Liver (tissue), 3 donors: Measurements from ENCODE around the gene EIF3L.
A peak's percentile ranks its signal among the peaks of the same experiment; 100 is the strongest.

Source experiments
- EGR1 ChIP-seq, 2 donors: IDR thresholded peaks; 2 replicates each; pipeline ENCODE4 v1.6.1; 2016 to 2018; ENCODE audit warnings: antibody characterized with exemption in 2 of 2, low read depth in 2 of 2
- JUND ChIP-seq, 2 donors: IDR thresholded peaks; 2 replicates each; pipeline ENCODE4 v1.6.1; 2016; ENCODE audit warnings: antibody characterized with exemption in 2 of 2
- NR2F2 ChIP-seq: IDR thresholded peaks from 2 replicates; pipeline ENCODE4 v1.6.1; 2016; ENCODE audit warnings: antibody characterized with exemption
- RAD21 ChIP-seq, 2 donors: IDR thresholded peaks; 2 replicates each; pipeline ENCODE4 v1.6.1; 2016; ENCODE audit warnings: antibody characterized with exemption in 2 of 2, mild to moderate bottlenecking in 2 of 2
- RXRA ChIP-seq, 2 donors: IDR thresholded peaks; 2 replicates each; pipeline ENCODE4 v1.6.1; 2017 to 2018; ENCODE audit warnings: antibody characterized with exemption in 2 of 2, mild to moderate bottlenecking in 1 of 2
- SP1 ChIP-seq: IDR thresholded peaks from 2 replicates; pipeline ENCODE4 v1.6.1; 2018; ENCODE audit warnings: antibody characterized with exemption, mild to moderate bottlenecking
- TAF1 ChIP-seq: conservative IDR thresholded peaks from 2 replicates; pipeline ENCODE4 v1.6.1; 2016; ENCODE audit warnings: antibody characterized with exemption, mild to moderate bottlenecking
- YY1 ChIP-seq: IDR thresholded peaks from 2 replicates; pipeline ENCODE4 v1.6.1; 2016; ENCODE audit warnings: antibody characterized with exemption, mild to moderate bottlenecking
- TF ChIP-seq, protein P1 (sequence below): fragments of 150-350 bp; IDR thresholded peaks from 2 replicates; pipeline ENCODE4 v1.5.1; 2017; ENCODE audit warnings: improper control_type of control experiment, low read depth, low read length; ENCODE audit not compliant: missing input control
- TF ChIP-seq, protein P2 (sequence below): IDR thresholded peaks from 2 replicates; pipeline ENCODE4 v1.6.1; 2016; ENCODE audit warnings: antibody characterized with exemption
- TF ChIP-seq, protein P3 (sequence below): IDR thresholded peaks from 2 replicates; pipeline ENCODE4 v1.6.1; 2016; ENCODE audit warnings: antibody characterized with exemption, mild to moderate bottlenecking
- TF ChIP-seq, protein P4 (sequence below): IDR thresholded peaks from 2 replicates; pipeline ENCODE4 v1.6.1; 2016; ENCODE audit warnings: antibody characterized with exemption
- TF ChIP-seq, protein P5 (sequence below): IDR thresholded peaks from 2 replicates; pipeline ENCODE4 v1.6.1; 2016; ENCODE audit warnings: antibody characterized with exemption
- donor health status: healthy.
- donor health status: healthy.

DNA sequence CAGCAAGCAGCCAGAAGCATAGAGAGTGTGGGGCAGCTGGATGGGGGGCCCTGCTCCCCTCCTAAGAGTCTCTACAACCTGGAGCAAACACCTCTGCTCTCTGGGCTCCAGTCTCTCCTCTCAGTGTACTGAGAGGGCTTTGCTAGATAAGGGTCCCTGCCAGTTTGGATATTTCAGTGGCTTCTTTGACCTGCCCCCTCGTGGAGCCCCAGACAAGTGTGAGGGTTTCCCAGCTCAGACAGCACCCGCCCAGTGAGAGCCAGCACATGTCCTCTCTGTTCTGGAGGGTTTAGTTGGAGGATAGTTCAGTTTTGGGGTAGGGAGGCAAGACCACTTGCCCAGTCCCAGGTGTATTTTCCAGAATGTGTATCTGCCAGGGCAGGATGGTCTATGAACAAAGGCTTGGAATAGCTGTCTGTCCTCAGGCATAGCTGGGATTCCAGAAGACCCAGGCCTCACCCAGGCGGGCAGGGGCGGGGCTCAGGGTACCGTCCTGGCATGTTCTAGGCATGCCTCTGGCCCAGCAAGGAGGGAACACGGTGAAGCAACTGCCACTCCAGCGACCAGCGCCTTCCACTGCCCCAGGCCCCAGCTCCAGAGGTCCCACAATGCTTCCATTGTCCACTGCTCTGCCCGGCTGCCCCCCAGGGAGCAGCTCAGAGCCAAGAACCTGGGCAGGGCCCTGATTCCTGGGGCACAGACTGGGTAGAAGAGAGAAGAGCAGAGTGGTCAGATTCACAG, 49.4 kb downstream of the EIF3L start:
- TF ChIP-seq JUND (IDR thresholded peaks at IDR 0.05) (no peak), EGR1 (IDR thresholded peaks at IDR 0.05; ENCODE audit: low read depth in 2 of 2) (no peak), NR2F2 (no peak), SP1 (peak; percentile 32), TAF1 (no peak), RAD21 (IDR thresholded peaks at IDR 0.05) (no peak), YY1 (no peak), RXRA (IDR thresholded peaks at IDR 0.05) (no peak)
- TF ChIP-seq, protein P1, sequence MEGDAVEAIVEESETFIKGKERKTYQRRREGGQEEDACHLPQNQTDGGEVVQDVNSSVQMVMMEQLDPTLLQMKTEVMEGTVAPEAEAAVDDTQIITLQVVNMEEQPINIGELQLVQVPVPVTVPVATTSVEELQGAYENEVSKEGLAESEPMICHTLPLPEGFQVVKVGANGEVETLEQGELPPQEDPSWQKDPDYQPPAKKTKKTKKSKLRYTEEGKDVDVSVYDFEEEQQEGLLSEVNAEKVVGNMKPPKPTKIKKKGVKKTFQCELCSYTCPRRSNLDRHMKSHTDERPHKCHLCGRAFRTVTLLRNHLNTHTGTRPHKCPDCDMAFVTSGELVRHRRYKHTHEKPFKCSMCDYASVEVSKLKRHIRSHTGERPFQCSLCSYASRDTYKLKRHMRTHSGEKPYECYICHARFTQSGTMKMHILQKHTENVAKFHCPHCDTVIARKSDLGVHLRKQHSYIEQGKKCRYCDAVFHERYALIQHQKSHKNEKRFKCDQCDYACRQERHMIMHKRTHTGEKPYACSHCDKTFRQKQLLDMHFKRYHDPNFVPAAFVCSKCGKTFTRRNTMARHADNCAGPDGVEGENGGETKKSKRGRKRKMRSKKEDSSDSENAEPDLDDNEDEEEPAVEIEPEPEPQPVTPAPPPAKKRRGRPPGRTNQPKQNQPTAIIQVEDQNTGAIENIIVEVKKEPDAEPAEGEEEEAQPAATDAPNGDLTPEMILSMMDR: no peak
- TF ChIP-seq, protein P2, sequence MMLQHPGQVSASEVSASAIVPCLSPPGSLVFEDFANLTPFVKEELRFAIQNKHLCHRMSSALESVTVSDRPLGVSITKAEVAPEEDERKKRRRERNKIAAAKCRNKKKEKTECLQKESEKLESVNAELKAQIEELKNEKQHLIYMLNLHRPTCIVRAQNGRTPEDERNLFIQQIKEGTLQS: no peak
- TF ChIP-seq, protein P3, sequence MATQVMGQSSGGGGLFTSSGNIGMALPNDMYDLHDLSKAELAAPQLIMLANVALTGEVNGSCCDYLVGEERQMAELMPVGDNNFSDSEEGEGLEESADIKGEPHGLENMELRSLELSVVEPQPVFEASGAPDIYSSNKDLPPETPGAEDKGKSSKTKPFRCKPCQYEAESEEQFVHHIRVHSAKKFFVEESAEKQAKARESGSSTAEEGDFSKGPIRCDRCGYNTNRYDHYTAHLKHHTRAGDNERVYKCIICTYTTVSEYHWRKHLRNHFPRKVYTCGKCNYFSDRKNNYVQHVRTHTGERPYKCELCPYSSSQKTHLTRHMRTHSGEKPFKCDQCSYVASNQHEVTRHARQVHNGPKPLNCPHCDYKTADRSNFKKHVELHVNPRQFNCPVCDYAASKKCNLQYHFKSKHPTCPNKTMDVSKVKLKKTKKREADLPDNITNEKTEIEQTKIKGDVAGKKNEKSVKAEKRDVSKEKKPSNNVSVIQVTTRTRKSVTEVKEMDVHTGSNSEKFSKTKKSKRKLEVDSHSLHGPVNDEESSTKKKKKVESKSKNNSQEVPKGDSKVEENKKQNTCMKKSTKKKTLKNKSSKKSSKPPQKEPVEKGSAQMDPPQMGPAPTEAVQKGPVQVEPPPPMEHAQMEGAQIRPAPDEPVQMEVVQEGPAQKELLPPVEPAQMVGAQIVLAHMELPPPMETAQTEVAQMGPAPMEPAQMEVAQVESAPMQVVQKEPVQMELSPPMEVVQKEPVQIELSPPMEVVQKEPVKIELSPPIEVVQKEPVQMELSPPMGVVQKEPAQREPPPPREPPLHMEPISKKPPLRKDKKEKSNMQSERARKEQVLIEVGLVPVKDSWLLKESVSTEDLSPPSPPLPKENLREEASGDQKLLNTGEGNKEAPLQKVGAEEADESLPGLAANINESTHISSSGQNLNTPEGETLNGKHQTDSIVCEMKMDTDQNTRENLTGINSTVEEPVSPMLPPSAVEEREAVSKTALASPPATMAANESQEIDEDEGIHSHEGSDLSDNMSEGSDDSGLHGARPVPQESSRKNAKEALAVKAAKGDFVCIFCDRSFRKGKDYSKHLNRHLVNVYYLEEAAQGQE: no peak
- TF ChIP-seq, protein P4, sequence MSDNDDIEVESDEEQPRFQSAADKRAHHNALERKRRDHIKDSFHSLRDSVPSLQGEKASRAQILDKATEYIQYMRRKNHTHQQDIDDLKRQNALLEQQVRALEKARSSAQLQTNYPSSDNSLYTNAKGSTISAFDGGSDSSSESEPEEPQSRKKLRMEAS: no peak
- TF ChIP-seq, protein P5, sequence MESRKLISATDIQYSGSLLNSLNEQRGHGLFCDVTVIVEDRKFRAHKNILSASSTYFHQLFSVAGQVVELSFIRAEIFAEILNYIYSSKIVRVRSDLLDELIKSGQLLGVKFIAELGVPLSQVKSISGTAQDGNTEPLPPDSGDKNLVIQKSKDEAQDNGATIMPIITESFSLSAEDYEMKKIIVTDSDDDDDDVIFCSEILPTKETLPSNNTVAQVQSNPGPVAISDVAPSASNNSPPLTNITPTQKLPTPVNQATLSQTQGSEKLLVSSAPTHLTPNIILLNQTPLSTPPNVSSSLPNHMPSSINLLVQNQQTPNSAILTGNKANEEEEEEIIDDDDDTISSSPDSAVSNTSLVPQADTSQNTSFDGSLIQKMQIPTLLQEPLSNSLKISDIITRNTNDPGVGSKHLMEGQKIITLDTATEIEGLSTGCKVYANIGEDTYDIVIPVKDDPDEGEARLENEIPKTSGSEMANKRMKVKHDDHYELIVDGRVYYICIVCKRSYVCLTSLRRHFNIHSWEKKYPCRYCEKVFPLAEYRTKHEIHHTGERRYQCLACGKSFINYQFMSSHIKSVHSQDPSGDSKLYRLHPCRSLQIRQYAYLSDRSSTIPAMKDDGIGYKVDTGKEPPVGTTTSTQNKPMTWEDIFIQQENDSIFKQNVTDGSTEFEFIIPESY: no peak
